ENCODE measurements around the gene SPDYA.
A peak's percentile ranks its signal among the peaks of the same experiment; 100 is the strongest.

Gene SPDYA

GRCh38 chr2:28838971-28839370, 28.3 kb downstream of the SPDYA start:
- no peak overlapping the region for H3K4me3 ChIP-seq (ENCODE audit: control insufficient read depth, low read depth, low read length)
- no peak for TF ChIP-seq CTCF (conservative IDR thresholded peaks at IDR 0.05; ENCODE audit: control insufficient read depth, insufficient read depth, low read depth, low read length)
- no peak for DNase-seq (ENCODE audit: low read depth)

GRCh38 chr2:28842042-28842441, 31.4 kb downstream of the SPDYA start:
- no peak overlapping the region for H3K4me3 ChIP-seq (ENCODE audit: control insufficient read depth, low read depth, low read length)
- no peak for TF ChIP-seq CTCF (conservative IDR thresholded peaks at IDR 0.05; ENCODE audit: control insufficient read depth, insufficient read depth, low read depth, low read length)
- DNase-seq (ENCODE audit: low read depth) = no peak

GRCh38 chr2:28855193-28855592, 44.6 kb downstream of the SPDYA start:
- TF ChIP-seq CTCF (conservative IDR thresholded peaks at IDR 0.05; ENCODE audit: control insufficient read depth, insufficient read depth, low read depth, low read length) = no peak
- no peak for DNase-seq (ENCODE audit: low read depth)
- no peak overlapping the region for H3K4me3 ChIP-seq (ENCODE audit: control insufficient read depth, low read depth, low read length)

- no peak for DNase-seq (ENCODE audit: low read depth)
- no peak for TF ChIP-seq CTCF (conservative IDR thresholded peaks at IDR 0.05; ENCODE audit: control insufficient read depth, insufficient read depth, low read depth, low read length)
- H3K4me3 ChIP-seq (ENCODE audit: control insufficient read depth, low read depth, low read length) = no peak overlapping the region
Observed at GRCh38 chr2:28855977-28856376, 45.3 kb downstream of the SPDYA start.

GRCh38 chr2:28868611-28869010, 58.0 kb downstream of the SPDYA start:
- no peak for TF ChIP-seq CTCF (conservative IDR thresholded peaks at IDR 0.05; ENCODE audit: control insufficient read depth, insufficient read depth, low read depth, low read length)
- H3K4me3 ChIP-seq (ENCODE audit: control insufficient read depth, low read depth, low read length) = peak overlapping the region; percentile 95
- no peak for DNase-seq (ENCODE audit: low read depth)

- H3K4me3 ChIP-seq (ENCODE audit: control insufficient read depth, low read depth, low read length) = peak overlapping the region; percentile 95
- no peak for DNase-seq (ENCODE audit: low read depth)
- TF ChIP-seq CTCF (conservative IDR thresholded peaks at IDR 0.05; ENCODE audit: control insufficient read depth, insufficient read depth, low read depth, low read length) = no peak
Observed at GRCh38 chr2:28869494-28870145, 59.0 kb downstream of the SPDYA start.
